HepG2 (cell line): ENCODE data around the gene ZNF189. TPM values are rescaled to one million over a fixed set of nuclear protein-coding genes. Genes with fewer than 3 reads are reported as not detected.

Experiments used
- ARID3A ChIP-seq: IDR thresholded peaks from 2 replicates; pipeline ENCODE4 v1.6.1; 2012; ENCODE audit warnings: low read depth, low read length, improper control_type of control experiment
- ATF7 ChIP-seq, 2 experiments: fragments of 450-650 bp in 1 of 2; sonication (generic) in 1 of 2; formaldehyde crosslinking in 1 of 2; IDR thresholded peaks; 2 replicates each; pipeline versions ENCODE4 v1.4.0 to v1.6.1; 2016 to 2020; ENCODE audit warnings: antibody characterized with exemption in 1 of 2, mild to moderate bottlenecking in 1 of 2, missing genetic modification reagents in 1 of 2
- DRAP1 ChIP-seq: IDR thresholded peaks from 2 replicates; pipeline ENCODE4 v1.6.1; 2016; ENCODE audit warnings: missing genetic modification reagents, missing compliant biosample characterization
- ELK4 ChIP-seq: sonication (generic); formaldehyde crosslinking; IDR thresholded peaks from 2 replicates; pipeline ENCODE4 v1.9.0; 2021; ENCODE audit warnings: missing genetic modification reagents, borderline replicate concordance
- HHEX ChIP-seq: IDR thresholded peaks from 2 replicates; pipeline ENCODE4 v1.6.1; 2016; ENCODE audit warnings: control low read depth
- KLF12 ChIP-seq: sonication (generic); formaldehyde crosslinking; IDR thresholded peaks from 2 replicates; pipeline ENCODE4 v1.4.0; 2020; ENCODE audit warnings: missing genetic modification reagents, borderline replicate concordance
- MXD4 ChIP-seq: IDR thresholded peaks from 2 replicates; pipeline ENCODE4 v1.6.1; 2016; ENCODE audit warnings: mild to moderate bottlenecking, missing biosample characterization, missing genetic modification reagents
- NAIF1 ChIP-seq: sonication (generic); formaldehyde crosslinking; IDR thresholded peaks from 2 replicates; pipeline ENCODE4 v1.5.0; 2020; ENCODE audit warnings: mild to moderate bottlenecking, missing genetic modification reagents, borderline replicate concordance
- NONO ChIP-seq, 2 experiments: fragments of 450-650 bp in 1 of 2; sonication (generic) in 1 of 2; formaldehyde crosslinking in 1 of 2; IDR thresholded peaks in 1 of 2; conservative IDR thresholded peaks in 1 of 2; 2 replicates each; pipeline versions ENCODE4 v1.6.1 to v1.8.0; 2017 to 2022; ENCODE audit warnings: mild to moderate bottlenecking in 1 of 2, missing genetic modification reagents in 1 of 2, moderate library complexity in 1 of 2
- PCBP2 ChIP-seq: fragments of 200-400 bp; formaldehyde crosslinking; optimal IDR thresholded peaks from 2 replicates; pipeline ENCODE3; 2018; ENCODE audit warnings: low read length, low read depth; ENCODE audit not compliant: poor library complexity, severe bottlenecking
- POLR2A ChIP-seq, 2 experiments: IDR thresholded peaks; 2 replicates each; pipeline ENCODE4 v1.6.1; 2011; ENCODE audit warnings: low read depth in 2 of 2, low read length in 2 of 2, mild to moderate bottlenecking in 1 of 2, moderate library complexity in 1 of 2; ENCODE audit not compliant: insufficient read depth in 1 of 2
- SMC3 ChIP-seq: IDR thresholded peaks from 2 replicates; pipeline ENCODE4 v1.6.1; 2011; ENCODE audit warnings: low read length, improper control_type of control experiment
- ZBTB10 ChIP-seq: sonication (generic); formaldehyde crosslinking; IDR thresholded peaks from 2 replicates; pipeline ENCODE4 v1.4.0; 2020; ENCODE audit warnings: missing genetic modification reagents, borderline replicate concordance
- ZBTB7B ChIP-seq: sonication (generic); formaldehyde crosslinking; IDR thresholded peaks from 2 replicates; pipeline ENCODE4 v1.4.0; 2020; ENCODE audit warnings: missing genetic modification reagents
- ZFP1 ChIP-seq: IDR thresholded peaks from 2 replicates; pipeline ENCODE4 v1.6.1; 2016
- ZNF431 ChIP-seq: sonication (generic); formaldehyde crosslinking; IDR thresholded peaks from 2 replicates; pipeline ENCODE4 v1.9.0; 2022; ENCODE audit warnings: missing genetic modification reagents, low read depth, mild to moderate bottlenecking, borderline replicate concordance
- ZNF446 ChIP-seq: sonication (generic); formaldehyde crosslinking; IDR thresholded peaks from 2 replicates; pipeline ENCODE4 v1.5.0; 2020; ENCODE audit warnings: mild to moderate bottlenecking, missing genetic modification reagents
- ZNF512 ChIP-seq: sonication (generic); formaldehyde crosslinking; IDR thresholded peaks from 2 replicates; pipeline ENCODE4 v1.4.0; 2020; ENCODE audit warnings: mild to moderate bottlenecking, missing genetic modification reagents
- ZNF552 ChIP-seq: sonication (generic); formaldehyde crosslinking; IDR thresholded peaks from 2 replicates; pipeline ENCODE4 v1.9.0; 2022; ENCODE audit warnings: missing genetic modification reagents, mild to moderate bottlenecking, borderline replicate concordance
- ZNF740 ChIP-seq: sonication (generic); formaldehyde crosslinking; IDR thresholded peaks from 2 replicates; pipeline ENCODE4 v1.4.0; 2020; ENCODE audit warnings: missing genetic modification reagents
- ZNF75D ChIP-seq: sonication (generic); formaldehyde crosslinking; IDR thresholded peaks from 2 replicates; pipeline ENCODE4 v1.8.1; 2023; ENCODE audit warnings: missing genetic modification reagents, mild to moderate bottlenecking, borderline replicate concordance
- ZNF772 ChIP-seq: sonication (generic); formaldehyde crosslinking; IDR thresholded peaks from 2 replicates; pipeline ENCODE4 v1.5.0; 2020; ENCODE audit warnings: mild to moderate bottlenecking, missing genetic modification reagents
- ZNF790 ChIP-seq: sonication (generic); formaldehyde crosslinking; IDR thresholded peaks from 2 replicates; pipeline ENCODE4 v1.8.0; 2022; ENCODE audit warnings: missing genetic modification reagents, mild to moderate bottlenecking, borderline replicate concordance
- polyA plus RNA-seq, 8 experiments: library from polyadenylated mRNA; depleted of rRNA in 3 of 8; stranded (reverse) in 7 of 8; unstranded in 1 of 8; fragments of >200 nt; fragmentation: Illumina TruSeq in 4 of 8; extraction: Trizol in 4 of 8; gene quantifications; 2 replicates each; pipeline versions ENCODE4 v1.2.1 to v1.2.3, GENCODE V29; 2011 to 2016; ENCODE audit warnings: low read depth in 4 of 8, missing spikeins in 1 of 8, mixed read lengths in 1 of 8; ENCODE audit not compliant: insufficient read depth in 1 of 8
- total RNA-seq, 5 experiments: library from RNA; depleted of rRNA; stranded (reverse); fragments of >200 nt; fragmentation: Illumina TruSeq; extraction: Trizol; gene quantifications; 2 replicates each; pipeline ENCODE4 v1.2.3, GENCODE V29; 2016; ENCODE audit warnings: low read depth in 1 of 5

The ZNF189 gene
- total and polyA plus RNA-seq, 2 of the 13 experiments (the other 11 are each of a cell fraction or from before 2014, with no cell fraction given): 8.4 to 50.0 TPM

- no peak for TF ChIP-seq ZNF512 (CRISPR knock-in tag)
- no peak for TF ChIP-seq POLR2A (IDR thresholded peaks at IDR 0.05; ENCODE audit: insufficient read depth in 1 of 2, low read depth in 2 of 2, low read length in 2 of 2)
- TF ChIP-seq ELK4 (CRISPR knock-in tag): no peak
- peak; percentile 76; the same call in 1 of the 2 replicates for TF ChIP-seq SMC3
- no peak for TF ChIP-seq ZNF446 (CRISPR knock-in tag)
- no peak for TF ChIP-seq ZBTB7B
- TF ChIP-seq ZNF772: no peak
- no peak for TF ChIP-seq KLF12 (CRISPR knock-in tag)
- TF ChIP-seq ZNF740: no peak
- TF ChIP-seq NAIF1 (CRISPR knock-in tag): no peak
- TF ChIP-seq ZFP1 (CRISPR knock-in tag): 0 out of 2 replicates have a peak, but pooled peaks have one; percentile 25
- no peak for TF ChIP-seq MXD4
- TF ChIP-seq ZBTB10 (CRISPR knock-in tag): no peak
- TF ChIP-seq ZNF552 (CRISPR knock-in tag): no peak
- TF ChIP-seq ZNF790 (CRISPR knock-in tag): no peak
- no peak for TF ChIP-seq ZNF431
- peak; percentile 88 for TF ChIP-seq ARID3A
- TF ChIP-seq PCBP2: no peak
- TF ChIP-seq DRAP1 (CRISPR knock-in tag): no peak
- TF ChIP-seq NONO (IDR thresholded peaks at IDR 0.05): no peak
- TF ChIP-seq NONO (CRISPR knock-in tag; conservative IDR thresholded peaks at IDR 0.05): no peak
- TF ChIP-seq ATF7 (IDR thresholded peaks at IDR 0.05): 0 out of 2 replicates have a peak, but pooled peaks have one; percentile 19
- no peak for TF ChIP-seq ATF7 (CRISPR knock-in tag; IDR thresholded peaks at IDR 0.05)
- TF ChIP-seq ZNF75D (CRISPR knock-in tag): no peak
- TF ChIP-seq HHEX (CRISPR knock-in tag): no peak
These were observed 10.1 kb upstream of the ZNF189 start (continued) for GRCh38 chr9:101388507-101388993.
